GM18498 (cell line): ENCODE results near the gene RPTOR.
"Not testable (repeated sequence)": the region's sequence is repeated elsewhere in the genome, so short reads cannot be mapped to it uniquely, and the experiment has no call there.

ENCODE experiments used
- ATAC-seq: cut with Tn5 transposase; IDR thresholded peaks from one replicate; pipeline ENCODE4 v1.9.1; 2021; ENCODE audit warnings: mild to moderate bottlenecking, moderate library complexity; ENCODE audit not compliant: unreplicated experiment

RPTOR gene

DNA sequence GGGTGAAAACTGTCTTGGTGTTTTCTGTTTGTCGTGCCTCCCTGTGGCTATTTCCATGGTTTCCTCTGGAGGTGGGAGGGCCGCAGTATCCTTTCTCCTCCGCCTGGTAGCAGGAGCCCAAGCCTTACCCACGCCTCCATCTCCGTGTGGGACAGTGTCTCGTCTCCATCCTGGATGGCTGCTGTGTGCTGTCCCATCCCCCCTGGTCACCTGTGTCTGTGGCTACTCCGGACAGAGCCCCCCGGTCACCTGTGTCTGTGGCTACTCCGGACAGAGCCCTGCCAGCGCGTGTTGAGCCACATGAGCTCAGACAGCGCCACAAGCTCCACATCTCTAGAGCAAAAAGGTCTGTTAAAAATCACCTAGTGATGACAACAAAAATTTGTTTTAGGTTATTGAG, 248.8 kb downstream of the RPTOR start:
- no peak for ATAC-seq

DNA sequence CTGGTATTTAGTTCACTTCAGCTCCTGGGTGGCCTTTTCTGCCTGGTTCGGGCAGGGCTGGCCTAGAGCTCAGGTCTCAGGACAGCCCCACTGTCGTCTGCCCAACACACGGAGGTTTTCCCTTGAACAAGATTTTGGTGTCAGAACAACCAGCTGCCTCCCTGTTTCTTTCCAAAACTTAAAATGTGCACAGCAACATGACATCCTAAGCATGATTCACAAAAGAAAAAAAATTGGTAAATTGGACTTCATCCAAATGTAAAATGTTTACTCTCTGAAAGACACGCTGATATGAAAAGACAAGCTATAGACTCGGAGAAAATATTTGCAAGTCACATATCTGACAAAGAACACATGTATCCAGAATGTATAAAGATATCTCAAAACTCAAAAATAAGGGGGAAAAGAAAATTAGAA, 249.2 kb downstream of the RPTOR start:
- ATAC-seq: no peak

DNA sequence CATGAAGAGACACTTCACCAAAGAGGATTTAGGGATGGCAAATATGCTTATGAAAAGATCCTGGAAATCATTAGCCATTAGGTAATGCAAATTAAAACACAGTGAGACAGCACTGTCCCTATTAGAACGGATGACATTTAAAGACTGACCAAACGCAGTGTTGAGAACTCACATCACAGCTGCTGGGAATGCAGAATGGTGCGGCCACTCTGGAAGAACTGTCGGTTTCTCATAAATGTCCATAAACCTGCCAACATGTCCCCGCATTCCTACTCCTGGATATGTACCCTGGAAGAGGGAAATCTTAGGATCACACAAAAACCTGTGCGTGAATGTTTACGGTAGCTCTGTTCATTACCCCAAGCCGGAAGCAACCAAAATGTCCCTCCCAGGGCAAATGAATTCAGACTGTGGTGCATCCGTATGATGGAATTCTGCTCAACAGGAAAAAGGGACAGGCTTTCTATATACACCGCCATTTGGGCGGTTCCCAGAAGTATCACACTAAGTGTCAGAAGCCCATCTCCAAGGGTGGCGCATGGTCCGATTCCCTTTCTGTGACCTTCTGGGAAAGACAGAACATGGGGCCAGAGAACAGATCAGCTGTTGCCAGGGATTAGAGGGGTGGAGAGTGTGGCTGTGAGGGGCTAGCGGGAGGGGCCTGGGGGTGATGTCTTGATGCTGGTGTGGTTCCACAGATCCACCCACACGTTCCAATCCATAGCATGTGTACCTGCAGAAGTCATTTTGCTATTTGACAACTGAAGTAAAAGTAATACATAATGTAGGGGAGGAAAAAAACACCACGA, 249.8 kb downstream of the RPTOR start:
- ATAC-seq: no peak

DNA sequence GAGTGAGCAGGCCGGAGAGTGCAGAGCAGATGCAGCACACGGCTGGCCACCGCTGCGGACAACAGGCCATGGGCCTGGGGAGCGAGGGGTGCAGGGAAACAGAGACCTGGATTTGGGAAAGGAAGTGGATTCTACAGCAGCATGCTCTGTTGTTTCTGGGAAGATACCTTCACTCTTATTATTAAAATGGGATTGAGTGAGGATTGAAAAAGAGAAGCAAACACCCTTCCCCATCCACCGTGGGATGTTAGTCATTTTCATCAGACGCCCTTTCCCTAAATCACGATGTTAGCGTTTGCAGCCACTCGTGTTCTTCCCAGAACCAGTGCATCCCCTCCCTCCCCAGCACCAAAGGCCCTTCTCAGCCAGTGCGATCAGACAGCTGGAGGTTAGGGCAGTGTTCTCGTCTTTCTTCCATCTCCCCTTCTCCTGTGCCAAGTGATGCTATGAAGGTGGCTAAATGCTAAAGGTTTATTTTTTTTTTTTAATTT, 250.5 kb downstream of the RPTOR start:
- no peak for ATAC-seq

DNA sequence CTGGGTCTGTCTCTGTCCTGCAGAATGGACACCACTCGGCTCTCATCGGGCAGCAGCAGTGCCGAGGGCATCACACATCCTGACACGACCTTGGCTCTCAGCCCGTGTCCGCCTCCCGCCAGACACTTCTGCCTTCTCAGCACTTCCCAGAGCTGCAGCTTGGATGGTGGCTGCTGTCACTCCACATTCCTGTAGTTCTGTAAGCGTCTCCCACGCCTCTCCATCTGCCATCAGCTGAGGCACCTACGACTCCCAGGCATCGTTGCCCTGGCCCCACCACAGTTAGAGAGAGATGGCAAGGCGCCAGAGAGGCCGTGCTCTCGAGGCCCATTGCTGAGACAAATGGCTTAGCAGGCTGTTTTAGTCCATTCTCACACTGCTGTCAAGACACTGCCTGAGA, 251.1 kb downstream of the RPTOR start:
- ATAC-seq: no peak

DNA sequence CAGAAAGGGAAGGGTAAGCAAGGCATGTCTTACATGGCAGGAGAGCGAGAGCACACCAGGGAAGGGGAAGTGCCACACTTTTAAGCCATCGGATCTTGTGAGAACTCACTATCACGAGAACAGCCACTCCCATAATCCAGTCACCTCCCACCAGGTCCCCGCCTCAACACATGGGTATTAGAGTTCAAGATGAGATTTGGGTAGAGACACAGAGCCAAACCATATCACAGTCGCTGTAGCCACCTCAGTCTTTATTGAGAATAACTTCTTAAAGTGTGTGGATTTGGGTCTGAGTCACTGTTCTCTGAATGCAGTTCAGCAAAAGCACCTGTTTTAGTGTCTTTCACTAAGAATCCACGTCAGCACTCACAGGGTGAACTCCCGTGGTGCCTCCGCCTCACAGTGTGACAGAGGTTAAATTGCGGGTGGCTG, 251.8 kb downstream of the RPTOR start:
- no peak for ATAC-seq

DNA sequence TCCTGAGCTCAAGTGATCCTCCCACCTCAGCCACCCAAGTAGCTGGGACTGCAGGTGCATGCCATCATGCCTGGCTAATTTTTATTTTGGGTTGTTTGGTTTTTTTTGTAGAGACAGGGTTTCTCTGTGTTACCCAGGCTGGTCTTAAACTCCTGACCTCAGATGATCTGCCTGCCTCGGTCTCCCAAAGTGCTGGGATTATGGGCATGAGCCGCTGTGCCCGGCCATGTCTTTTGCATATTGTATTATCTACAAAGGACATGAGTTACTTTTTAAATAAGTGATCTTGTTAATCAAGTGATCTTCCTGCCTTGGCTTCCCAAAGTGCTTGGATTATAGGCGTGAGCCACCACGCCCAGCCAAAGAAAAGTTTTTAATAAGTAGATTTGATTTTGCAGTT, 252.6 kb downstream of the RPTOR start:
- ATAC-seq: not testable (repeated sequence)

DNA sequence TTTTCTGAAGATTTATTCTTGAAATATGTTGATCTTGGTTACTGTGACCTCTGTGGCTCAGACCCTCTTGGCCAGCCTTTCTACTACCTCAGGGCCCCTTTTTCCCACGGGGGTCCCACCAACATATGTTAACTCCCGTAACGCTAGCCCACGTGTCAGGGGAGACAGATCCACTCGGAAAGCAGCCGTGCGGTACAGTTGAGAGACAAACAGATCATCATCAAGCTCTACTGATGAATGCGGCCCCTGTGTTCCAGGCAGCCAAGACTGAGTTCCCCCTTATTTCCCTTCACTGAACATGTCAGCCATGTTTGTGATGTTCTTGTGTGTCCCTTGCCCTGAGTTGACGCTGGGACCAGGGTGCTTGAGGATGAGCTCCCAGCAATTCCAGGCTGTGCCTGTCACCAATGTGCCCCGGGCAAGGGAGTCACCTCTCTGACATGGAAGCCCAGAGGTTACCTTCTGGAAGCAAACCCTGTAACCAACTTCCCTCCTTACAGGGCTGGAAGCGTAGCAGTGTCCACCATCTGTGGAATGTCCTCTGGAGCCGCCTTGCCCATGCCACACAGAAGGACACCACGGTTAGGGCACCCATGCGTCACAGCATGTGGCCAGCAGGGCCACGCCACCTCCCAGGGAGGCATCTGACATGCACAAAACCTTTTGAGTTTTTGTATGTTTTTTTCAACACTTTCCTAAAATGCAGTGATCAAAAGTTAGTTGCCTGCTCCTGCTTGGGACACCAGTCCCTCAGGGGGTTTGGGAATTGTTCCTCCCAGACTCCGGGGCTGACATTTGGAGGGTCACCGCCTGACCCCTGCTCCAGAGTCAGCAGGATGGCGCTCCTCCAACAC, 253.3 kb downstream of the RPTOR start:
- no peak for ATAC-seq

DNA sequence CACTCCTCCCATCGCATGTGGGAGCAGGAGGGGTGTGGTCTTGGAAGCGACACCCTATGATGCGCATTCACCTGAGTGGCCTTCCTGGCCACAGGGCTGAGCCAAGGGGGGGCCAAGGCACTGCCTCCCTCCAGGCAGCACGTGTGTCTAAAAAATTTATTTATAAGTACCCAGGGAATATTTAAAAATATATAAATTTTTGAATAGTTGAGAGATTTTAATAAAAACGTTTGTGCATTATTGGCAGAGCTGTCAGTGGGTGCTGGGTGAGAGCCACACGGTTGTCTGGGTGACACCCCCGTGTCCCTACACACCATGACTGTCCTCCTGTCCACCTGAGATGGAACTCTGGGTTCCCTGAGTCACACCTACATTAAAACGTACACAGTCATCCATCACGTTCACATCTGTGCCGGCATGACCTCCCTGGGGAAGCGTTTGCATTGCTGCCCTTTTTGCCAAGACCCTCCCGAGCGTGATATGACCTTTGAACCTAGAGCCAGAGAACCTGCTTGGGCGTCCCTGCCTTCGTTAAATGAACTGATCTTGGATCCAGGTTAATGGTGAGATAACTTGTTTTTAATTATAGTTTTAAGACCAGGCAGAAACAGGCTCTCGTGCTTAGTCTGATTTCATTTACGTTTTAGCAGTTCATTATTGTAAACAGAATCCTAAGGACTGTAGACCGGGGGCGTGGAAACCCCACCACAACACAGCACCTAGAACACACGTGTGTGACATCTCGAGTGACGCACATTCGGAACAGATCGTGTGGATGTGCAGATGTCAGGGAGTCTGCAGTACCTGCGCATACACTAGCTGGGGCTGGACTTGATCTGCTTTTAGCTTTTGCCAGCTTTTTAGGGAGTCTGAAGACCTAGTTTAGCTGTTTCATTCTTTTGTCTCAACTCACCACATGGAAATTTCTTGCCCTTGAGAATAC, 254.2 kb downstream of the RPTOR start:
- ATAC-seq: no peak

DNA sequence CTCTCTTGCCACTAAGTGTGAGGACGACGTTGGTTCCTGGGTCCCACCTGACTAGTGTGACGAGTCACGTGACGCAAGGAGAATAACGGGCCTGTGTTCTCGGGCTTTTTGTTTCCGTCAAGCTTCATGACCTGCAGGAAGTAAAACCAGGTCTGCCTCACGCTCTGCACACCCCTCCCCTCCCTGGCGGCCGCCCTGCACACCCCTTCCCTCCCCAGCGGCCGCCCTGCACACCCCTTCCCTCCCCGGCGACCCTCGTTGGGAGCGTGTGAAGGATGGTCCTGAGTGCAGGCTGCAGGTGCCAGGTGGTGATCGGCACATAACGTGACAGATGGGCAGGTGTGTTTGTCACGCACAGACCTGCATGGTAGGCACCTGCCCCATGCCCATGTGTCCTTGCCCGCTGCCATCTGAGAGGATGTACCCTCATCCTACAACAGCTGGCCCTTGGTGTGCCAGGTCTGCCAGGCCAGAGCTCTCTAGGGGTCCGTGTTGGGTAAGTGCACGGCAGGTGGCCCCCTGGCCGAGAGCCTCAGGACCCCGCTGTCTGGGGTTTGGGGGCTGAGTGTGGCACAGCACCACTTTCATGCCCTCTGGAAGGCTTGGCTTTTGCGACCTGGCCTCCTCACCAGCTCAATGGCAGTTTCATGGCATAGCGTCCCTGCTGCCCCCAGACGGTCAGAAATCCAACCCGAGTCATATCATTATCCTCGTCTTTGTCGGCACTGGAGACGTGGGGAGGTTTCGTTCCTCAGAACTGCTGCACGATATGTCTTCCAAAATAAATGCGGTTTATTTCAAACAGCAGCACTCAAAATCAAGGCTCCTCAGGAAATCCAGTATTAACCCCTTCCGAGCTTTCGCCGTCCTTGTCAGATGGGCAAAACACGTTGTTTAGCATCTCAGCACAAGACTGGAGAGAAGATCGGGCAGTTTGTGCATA, 255.2 kb downstream of the RPTOR start:
- ATAC-seq: no peak

DNA sequence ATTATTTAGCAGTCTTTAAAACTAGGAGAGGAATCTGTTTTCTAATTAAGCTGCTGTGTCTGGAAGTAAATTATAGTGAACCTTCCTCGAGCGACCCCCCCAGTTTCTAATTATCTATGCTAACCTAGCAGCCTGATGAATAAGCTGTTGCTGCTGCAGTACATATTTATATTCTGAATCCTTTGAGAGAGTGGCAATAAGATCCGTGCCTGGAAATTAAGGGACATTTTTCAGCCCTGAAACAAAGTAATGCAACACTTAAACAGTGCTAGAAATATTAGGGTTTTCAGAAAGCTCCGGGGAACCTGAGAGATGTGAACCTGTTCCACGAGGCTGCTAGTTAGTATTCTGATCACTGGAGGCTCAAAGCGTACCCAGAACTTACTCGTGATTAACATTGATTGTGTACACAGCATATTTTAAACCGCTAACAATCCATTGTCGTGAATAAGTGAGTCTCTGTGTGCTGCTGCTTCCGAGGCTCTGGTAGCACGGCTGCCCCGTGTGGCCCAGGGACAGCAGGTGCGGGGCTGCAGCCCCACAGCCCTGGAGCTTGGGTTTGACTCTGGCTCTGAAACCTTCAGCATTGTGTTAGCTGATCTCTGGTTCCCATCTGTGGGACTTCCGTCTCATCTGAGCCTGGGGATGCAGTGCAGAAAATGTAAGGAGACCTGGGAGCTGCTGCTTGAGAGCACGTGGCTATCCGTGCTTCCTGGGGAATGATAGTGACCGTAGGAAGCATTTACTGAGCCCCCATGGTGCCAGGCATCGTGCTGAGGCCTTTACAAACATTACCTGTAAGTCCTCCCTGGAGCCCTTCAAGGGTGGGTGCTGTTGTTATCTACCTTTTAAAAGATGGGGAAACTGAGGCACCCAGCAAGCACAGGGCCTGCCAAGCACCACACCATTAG, 256.1 kb downstream of the RPTOR start:
- no peak for ATAC-seq

DNA sequence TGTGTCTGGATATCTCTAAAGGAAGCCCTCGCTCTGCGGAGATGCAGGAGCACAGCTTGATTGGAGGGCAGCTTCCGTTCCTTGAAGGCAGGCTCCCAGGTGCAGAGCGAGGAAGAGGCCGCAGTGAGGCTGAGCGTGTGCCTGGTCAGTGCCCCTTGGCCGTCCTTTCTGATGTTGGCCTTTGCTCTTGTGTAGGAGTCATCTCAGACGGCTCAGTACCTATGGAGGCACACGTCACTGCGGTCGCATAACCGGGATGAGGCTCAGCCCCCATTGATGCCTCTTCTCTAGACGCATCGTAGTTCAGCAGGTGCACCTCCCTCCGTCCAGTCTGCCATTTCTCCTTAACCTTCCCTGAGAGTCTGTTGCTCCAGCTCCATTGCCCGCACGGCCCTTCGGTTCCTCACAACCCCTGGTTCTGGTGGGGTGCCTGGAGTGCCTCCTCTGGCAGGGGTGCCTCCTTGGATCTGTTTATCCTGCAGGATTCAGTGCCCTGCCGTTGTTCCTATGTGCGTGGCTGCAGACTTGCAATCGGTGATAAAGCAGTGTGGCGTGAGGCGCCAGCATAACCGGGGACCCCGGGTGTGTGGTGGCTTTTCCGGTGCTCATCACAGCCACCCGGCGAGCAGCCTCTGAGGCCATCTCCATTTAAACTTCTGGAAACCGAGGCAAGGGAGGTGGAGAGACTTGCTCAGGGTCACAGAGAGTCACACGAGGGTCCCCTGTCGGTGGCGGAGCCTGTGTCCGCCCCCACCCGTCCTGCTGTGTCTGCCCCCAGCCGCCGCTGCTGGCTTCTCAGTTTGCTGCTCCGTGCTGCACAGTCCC, 258.2 kb downstream of the RPTOR start:
- ATAC-seq: no peak

DNA sequence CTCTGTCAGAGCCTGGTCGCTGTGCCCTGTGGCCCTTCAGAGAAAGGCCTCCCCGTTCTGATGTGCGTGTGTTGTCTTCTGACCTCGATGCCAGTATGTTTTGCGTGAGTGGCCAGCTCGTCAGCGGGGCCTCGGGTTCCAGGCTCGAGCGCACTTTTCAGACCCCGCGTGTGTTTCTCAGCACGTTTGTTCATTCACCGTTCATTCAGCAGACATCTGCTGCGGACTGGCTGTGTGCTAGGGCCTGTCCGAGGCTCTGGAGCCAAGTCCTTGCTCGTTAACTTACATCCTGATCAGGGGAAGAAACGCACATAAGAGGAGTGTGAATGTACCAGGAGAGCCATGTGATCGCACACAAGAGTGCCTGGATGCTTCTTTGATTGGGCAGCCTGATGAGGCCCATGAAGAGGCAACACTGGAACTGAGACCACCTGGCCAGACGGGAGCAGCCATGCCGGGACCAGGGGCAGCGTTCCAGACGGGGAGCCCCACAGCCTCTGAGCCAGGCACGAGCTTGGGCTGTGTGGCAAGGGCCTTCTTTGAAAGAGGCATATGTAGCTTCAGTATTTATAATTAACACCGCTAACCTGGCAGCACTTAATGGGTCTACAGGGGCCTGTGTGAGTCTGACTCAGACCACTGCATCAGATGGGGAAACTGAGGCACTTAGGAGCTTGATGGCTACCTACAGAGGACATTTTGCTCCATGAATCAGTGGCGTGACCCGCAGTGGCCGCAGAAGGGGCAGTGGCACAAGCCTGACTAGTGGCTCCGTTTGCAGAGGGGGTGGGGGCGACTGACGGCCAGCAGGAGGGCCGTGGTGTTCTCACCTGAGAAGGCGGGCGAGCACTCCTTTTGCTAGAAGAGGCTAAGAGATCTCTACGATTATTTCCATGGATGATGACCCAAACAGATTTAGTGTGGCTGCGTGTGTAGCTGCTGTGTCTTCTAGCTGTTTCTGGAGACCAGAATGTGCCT, 259.1 kb downstream of the RPTOR start:
- no peak for ATAC-seq

DNA sequence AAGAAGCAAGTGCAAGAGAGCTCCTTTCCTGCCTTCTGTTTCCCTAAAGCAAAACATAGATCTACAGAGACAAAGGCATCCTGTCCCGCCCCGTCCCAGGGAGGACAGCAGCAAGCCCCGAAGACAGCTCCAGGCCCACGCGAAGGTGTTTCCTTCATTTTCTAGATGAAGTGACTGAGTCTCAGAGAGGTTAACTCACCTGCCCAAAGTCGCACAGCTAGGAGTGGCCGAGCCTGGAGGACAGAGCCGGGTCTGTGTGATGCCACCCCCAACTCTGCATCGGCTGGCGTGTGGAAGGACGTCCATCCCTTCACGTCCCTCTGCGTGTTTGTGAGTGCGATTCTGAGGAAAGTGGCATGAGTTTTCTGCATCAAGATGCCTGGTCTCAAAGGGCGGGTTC, 259.8 kb downstream of the RPTOR start:
- no peak for ATAC-seq

DNA sequence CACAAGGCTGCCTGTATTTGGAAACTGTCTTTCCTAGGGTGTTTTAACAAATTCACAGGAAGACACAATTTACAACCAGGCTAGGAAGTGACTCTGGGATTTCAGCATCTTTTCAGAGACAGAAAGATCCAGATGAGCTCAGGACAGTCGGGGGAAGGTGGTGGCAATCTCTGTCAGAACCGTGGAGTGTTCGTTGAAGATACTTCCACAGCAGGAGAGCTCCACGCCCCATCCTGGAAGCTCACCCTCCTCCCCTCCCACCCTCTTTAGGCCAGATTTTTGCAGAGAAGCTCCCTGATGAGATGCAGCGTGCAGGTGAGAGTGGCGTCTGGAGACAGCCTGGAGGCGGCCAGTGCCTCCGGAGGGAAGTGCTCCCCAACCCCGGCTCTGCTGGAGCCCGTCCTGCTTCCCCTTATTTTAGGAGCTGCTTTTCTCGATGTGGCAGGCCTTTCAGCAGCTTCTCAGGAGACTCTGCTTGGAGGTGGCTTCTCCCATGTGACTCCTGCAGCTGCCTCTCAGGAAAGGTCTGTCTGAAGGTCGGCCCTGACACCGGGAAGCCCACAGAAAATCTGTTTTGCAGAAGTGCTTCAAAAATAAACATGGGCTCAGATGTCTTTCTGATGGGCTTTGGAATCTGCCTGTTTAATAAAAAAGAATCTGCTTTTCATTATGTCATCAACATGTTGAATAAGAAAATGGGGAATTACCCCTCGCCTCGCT, 260.6 kb downstream of the RPTOR start:
- ATAC-seq: no peak

DNA sequence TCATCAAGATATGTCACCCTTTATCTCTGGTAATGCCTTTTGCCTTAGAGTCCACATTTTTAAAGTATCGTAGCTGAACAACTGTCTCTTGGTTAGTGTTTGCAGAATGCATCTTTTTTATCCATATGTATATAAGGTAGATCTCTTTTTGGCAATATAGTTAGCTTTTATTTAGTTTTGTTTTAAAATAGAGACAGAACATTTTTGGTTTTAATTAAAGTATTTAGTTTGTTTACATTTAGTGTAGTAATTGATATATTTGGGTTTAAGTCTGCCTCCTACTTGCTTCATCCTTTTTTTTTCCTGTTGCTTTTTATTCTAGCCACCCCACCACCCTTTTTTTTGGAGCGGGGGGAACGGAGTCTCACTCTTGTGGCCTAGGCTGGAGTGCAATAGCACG, 262.4 kb downstream of the RPTOR start:
- no peak for ATAC-seq
